ENCODE data around the gene BMPR2. TPM values are rescaled to one million over a fixed set of nuclear protein-coding genes. Genes with fewer than 3 reads are reported as not detected.

BMPR2 gene
- total and polyA plus RNA-seq, 3 donors from 2014 or later, result 25.4 to 61.3 (median 53.5) TPM

- intact Hi-C loops (cut with DNase I; ENCODE audit: low total_unique reads), result no loop called here
- 62 to 99% methylated on average over 2 of the region's 2 CpGs for WGBS, 2 donors
- no peak overlapping the region for H3K27ac ChIP-seq
- H3K4me3 ChIP-seq, result no peak overlapping the region
- no peak for TF ChIP-seq POLR2A (IDR thresholded peaks at IDR 0.05)
- TF ChIP-seq CTCF (IDR thresholded peaks at IDR 0.05), result no peak
- no peaks in the 10 kb centered on the region for H3K36me3 ChIP-seq (ENCODE audit: low read depth, missing control alignments)
- H3K4me1 ChIP-seq, result no peaks in the 10 kb centered on the region
- no peaks in the 10 kb centered on the region for H3K27me3 ChIP-seq
- DNase-seq, result no peak
- H3K9me3 ChIP-seq, result no peaks in the 10 kb centered on the region
Observed at GRCh38 chr2:202460119-202460518, 84.0 kb downstream of the BMPR2 start.

GRCh38 chr2:202479090-202479489 lies 103.0 kb downstream of the BMPR2 start:
- TF ChIP-seq CTCF (IDR thresholded peaks at IDR 0.05) (no peak), POLR2A (IDR thresholded peaks at IDR 0.05) (no peak)
- Histone ChIP-seq H3K27ac (no peak overlapping the region), H3K36me3 (ENCODE audit: low read depth, missing control alignments) (no peaks in the 10 kb centered on the region), H3K9me3 (no peaks in the 10 kb centered on the region), H3K4me3 (no peak overlapping the region), H3K27me3 (no peaks in the 10 kb centered on the region), H3K4me1 (no peaks in the 10 kb centered on the region)
- intact Hi-C loops (cut with DNase I; ENCODE audit: low total_unique reads), result no loop called here
- DNase-seq, result no peak
- 64% methylated on average over 1 of the region's 1 CpG for WGBS, 2 donors

- 89 to 94% methylated on average over 1 of the region's 1 CpG for WGBS, 2 donors
Observed at GRCh38 chr2:202479610-202480009, 103.5 kb downstream of the BMPR2 start.

GRCh38 chr2:202486351-202486750 lies 110.2 kb downstream of the BMPR2 start:
- no peak overlapping the region for H3K27ac ChIP-seq
- H3K36me3 ChIP-seq (ENCODE audit: low read depth, missing control alignments), result no peaks in the 10 kb centered on the region
- no peak for DNase-seq
- H3K4me3 ChIP-seq, result no peak overlapping the region
- no peaks in the 10 kb centered on the region for H3K9me3 ChIP-seq
- intact Hi-C loops (cut with DNase I; ENCODE audit: low total_unique reads), result no loop called here
- 91 to 94% methylated on average over 8 of the region's 8 CpGs for WGBS, 2 donors
- H3K4me1 ChIP-seq, result no peaks in the 10 kb centered on the region
- H3K27me3 ChIP-seq, result no peaks in the 10 kb centered on the region
- no peak for TF ChIP-seq CTCF (IDR thresholded peaks at IDR 0.05)

More at GRCh38 chr2:202479610-202480009, 103.5 kb downstream of the BMPR2 start:
- Histone ChIP-seq H3K9me3 (no peaks in the 10 kb centered on the region), H3K36me3 (ENCODE audit: low read depth, missing control alignments) (no peaks in the 10 kb centered on the region), H3K27me3 (no peaks in the 10 kb centered on the region), H3K4me3 (no peak overlapping the region), H3K27ac (no peak overlapping the region), H3K4me1 (no peaks in the 10 kb centered on the region)
- intact Hi-C loops (cut with DNase I; ENCODE audit: low total_unique reads), result no loop called here
- TF ChIP-seq CTCF (IDR thresholded peaks at IDR 0.05), result no peak
- TF ChIP-seq POLR2A (IDR thresholded peaks at IDR 0.05), result no peak
- DNase-seq, result no peak

GRCh38 chr2:202488671-202489070 lies 112.5 kb downstream of the BMPR2 start:
- Histone ChIP-seq H3K27me3 (no peaks in the 10 kb centered on the region), H3K27ac (no peak overlapping the region), H3K4me3 (no peak overlapping the region), H3K4me1 (peaks cover 3% of the 10 kb centered on the region), H3K36me3 (ENCODE audit: low read depth, missing control alignments) (no peaks in the 10 kb centered on the region), H3K9me3 (no peaks in the 10 kb centered on the region)
- intact Hi-C loops (cut with DNase I; ENCODE audit: low total_unique reads), result no loop called here
- 98 to 100% methylated on average over 3 of the region's 3 CpGs for WGBS, 2 donors
- no peak for DNase-seq
- TF ChIP-seq CTCF (IDR thresholded peaks at IDR 0.05) (no peak), POLR2A (IDR thresholded peaks at IDR 0.05) (no peak)

Data from testis (tissue), 3 donors.